HG02642 (cell line): ENCODE measurements around the gene CERS2.
A peak's percentile ranks its signal among the peaks of the same experiment; 100 is the strongest.

Source experiments
- ATAC-seq: cut with Tn5 transposase; IDR thresholded peaks from one replicate; pipeline ENCODE4 v1.9.1; 2021; ENCODE audit warnings: mild to moderate bottlenecking; ENCODE audit not compliant: unreplicated experiment, poor library complexity

The CERS2 gene, protein sequence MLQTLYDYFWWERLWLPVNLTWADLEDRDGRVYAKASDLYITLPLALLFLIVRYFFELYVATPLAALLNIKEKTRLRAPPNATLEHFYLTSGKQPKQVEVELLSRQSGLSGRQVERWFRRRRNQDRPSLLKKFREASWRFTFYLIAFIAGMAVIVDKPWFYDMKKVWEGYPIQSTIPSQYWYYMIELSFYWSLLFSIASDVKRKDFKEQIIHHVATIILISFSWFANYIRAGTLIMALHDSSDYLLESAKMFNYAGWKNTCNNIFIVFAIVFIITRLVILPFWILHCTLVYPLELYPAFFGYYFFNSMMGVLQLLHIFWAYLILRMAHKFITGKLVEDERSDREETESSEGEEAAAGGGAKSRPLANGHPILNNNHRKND

GRCh38 chr1:150974580-150975478, at the start of gene CERS2:
TSS of gene CERS2 (minus strand) at chr1:150974835. CDS start at chr1:150969090, 5,745 bp downstream.
- peak; percentile 59 for ATAC-seq

DNA sequence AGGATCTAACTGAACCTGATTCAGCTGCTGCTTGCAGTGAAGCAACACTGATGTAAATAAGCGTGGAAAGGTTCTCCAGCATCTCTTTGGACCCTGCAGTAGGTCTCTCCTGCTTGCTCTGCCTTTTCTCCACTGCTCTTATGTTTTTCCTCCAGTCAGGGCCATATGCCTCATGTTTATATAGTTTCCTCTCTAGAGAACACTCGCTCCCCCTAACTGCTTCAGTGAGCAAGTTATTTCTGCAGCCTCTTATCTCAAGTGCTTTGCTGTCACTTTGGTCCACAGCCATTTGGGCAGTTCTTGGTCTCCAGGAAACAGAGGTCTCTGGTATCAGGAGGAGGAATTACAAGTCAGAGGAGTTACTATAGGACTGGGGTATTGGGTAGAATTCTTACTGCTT, 38.9 kb upstream of the CERS2 start:
- no peak for ATAC-seq

- no peak for ATAC-seq
These were observed 38.2 kb upstream of the CERS2 start for GRCh38 chr1:151012684-151013471.

- no peak for ATAC-seq
These were observed 36.7 kb upstream of the CERS2 start for GRCh38 chr1:151011154-151011850.

- no peak for ATAC-seq
These were observed 35.7 kb upstream of the CERS2 start for GRCh38 chr1:151010346-151010726.

DNA sequence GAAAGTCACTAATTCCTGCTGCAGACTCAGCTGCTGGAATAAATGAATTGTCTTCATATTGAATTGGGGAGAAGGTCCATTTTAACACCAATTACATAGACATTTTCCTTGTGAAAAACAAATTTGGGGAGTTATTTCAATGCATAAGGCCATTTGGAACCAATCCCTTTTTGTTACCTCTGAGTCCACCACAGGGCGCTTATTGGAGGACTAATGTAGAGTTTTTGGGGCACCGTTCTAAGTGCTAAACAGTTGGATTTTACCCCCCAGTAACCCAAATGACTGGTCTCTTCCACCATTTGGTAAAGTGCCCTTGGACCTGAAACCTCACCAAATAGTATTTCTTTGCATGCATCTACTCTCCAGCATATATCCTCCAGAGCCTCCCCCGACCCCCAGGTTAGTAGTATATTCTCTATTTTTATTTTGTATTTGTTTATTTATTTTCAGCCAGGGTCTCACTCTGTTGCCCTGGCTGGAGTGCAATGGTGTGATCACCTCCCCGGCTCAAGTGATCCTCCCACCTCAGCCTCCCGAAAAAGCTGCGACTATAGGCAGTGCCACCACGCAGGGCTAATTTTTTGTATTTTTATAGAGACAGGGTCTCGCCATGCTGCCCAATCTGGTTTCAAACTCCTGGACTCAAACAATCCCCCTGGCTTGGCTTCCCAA, 35.2 kb upstream of the CERS2 start:
- ATAC-seq = no peak

DNA sequence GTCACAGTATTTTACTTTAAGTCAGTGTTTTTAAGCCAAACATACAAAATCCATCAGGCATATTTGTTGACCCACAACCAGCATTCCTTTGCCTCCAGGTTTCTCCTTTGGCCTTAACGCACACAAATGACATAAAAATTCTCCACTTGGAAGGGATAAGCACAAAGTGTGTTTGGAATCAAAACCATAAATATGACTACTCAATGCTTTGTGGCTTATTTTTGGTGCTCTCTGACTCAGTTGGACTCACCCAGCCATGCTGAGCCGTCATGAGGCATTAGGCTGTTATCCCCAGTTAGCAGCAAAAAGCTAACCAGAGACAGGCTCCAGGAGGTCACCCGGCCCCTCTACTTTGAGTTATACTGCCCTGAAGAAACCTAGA, 34.6 kb upstream of the CERS2 start:
- ATAC-seq = no peak

DNA sequence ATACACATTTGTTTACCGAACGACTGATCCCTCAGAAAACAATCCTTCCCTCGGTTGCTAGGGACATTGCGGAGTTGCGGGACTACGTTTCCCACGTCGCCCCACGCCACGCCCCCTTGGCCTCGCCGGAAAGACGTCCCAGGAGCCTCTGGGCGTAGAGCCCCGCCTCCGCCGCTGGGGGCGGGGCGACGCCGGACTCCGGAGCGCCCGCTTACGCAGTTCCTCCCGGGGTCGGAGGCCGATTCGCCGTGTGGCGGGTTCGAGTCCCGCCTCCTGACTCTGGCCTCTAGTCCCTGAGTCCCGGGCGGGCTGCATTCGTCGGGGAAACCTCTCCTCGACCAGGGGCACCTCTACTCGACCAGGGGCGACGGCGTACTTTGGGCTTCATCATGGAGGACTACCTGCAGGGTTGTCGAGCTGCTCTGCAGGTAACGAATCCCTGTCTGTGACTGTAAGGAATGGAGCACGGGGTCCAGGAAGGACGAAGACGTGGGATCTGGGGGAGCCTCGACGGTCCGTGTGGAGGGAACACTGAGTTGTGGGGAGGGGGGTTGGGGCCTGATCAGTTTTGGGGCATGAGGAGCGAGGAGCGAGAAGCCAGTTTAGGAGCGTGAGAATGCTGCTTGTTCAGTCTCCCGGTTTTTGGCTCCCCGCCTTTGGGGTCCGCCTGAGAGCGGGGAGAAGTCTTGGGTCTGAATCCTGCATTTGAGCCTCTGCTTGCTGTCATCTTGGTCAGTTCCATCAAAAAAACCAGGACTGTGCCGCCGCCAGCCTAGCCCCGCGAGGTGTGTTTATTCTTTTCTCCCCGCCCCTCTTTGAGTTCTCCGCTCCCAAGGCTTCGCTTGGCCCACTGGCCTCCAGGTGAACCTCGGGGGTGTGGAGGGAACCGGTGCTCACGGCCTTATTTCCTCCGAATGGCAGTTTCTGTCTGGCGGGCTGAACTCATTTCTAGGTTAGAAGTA, 33.9 kb upstream of the CERS2 start, which contains the start of gene PRUNE1:
TSS of gene PRUNE1 (plus strand) at position 206 of the 962 bp plus-strand sequence. CDS start at position 390, 184 bp downstream.
- ATAC-seq = peak; percentile 78

DNA sequence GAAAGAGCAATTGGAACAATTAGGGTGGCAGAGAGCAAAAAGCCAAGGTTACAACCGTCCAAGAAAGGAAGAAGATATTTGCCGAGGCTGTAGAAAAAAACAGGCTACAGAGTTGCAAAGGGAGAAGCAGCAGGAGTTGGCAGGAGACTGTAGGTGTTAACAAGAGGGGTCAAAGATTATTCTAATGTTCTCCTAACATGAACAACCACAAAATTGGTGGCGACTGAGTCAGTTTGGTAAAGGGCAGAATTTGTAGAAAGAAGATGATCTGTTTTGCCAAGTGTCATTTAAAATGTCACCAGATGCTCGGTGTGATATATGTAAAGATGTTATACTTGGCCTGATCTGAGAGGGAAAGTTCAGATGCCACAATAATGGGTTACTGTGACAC, 33.2 kb upstream of the CERS2 start:
- no peak for ATAC-seq

- peak; percentile 44 for ATAC-seq
These were observed 31.9 kb upstream of the CERS2 start, which contains the start of gene MINDY1 for GRCh38 chr1:151006327-151007052. TSS of gene MINDY1 (minus strand) at chr1:151006902. CDS start at chr1:151002617, 4,285 bp downstream.

DNA sequence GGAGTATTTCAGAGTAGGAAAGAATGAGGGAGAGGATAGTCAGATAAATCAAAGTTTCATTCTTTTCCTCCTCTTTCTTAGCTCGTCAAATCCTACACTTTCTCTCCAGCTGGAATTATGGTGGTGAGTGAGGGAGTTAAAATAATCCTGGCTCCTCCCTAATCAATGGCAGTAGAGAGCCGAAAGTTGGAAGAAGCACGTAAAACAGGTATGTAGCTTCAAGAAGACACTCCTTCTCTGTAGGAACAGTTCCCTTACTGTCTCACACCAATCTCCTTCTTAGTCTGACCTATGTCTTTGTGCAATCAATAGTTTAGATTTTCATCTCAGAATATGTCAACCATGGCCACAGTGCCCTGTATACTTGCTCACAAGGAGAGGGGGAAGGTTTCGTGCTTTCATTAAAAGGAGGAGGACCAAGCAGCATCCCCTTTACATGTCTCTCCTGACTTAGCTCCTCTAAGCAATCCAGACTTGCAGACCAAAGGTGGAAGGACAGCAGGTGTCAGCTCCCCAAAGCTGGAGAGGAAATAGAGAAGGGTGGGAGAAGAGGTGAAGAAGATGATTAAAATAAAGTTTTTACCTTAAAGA, 31.2 kb upstream of the CERS2 start:
- ATAC-seq = no peak

DNA sequence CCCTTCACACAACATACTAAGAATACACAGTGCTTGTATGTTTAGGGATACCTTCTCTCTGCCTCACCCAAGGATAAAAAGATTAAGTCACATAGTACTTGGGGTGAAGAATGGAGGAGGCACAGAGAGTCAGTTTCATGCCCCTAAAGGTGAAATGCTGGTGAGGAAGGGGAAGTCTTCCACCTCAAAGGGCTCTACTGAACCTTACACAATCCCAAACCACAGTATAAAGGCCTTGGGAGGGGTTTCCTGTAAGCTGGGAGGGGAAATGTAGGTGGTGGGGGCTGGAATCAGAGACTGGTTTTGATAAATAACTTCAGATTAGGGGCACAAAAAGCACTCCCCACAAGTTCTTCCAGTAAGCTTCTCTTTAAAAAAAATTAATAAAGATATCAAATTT, 28.5 kb upstream of the CERS2 start:
- no peak for ATAC-seq

DNA sequence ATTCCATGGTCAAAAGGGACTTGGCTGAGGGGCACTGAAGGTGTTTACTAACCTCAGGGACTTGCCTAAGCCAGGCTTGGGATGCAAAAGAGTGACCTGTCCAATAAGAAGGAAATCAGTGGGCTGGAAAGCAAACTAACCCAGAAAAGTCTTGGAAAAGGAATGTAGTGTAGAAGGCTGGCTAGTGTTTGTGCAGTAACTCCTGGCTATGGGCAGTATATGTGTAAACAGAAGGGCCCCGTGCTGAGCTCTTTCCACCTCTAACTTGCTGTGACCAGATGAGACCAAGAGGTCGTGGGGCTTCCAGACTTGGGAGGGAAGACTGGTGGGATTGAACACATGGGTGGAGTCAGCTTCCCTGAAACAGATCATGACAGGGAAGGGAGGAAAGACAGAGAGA, 28.0 kb upstream of the CERS2 start:
- no peak for ATAC-seq

- no peak for ATAC-seq
These were observed 27.4 kb upstream of the CERS2 start for GRCh38 chr1:151002051-151002450.

- ATAC-seq = no peak
These were observed 27.0 kb upstream of the CERS2 start for GRCh38 chr1:151001602-151002001.

DNA sequence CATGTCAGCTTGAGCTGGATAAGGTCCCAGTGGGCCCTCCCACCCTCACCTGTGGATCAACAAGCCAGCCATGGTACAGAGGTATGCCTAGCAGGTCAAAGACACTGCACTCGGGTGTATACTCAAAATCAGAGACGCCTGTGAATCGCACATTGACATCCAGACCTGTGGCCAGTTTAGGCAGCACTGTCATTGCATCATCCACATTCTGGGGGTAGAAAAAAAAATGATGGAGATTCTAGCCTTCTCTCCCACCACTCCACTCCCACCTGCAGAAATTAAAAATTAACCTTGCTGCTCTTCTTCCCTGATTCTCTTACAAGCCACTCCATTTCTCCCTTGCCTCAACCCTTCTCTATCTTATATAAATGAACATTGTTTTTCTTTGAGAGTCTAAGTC, 25.8 kb upstream of the CERS2 start:
- ATAC-seq = no peak

- no peak for ATAC-seq
These were observed 25.3 kb upstream of the CERS2 start for GRCh38 chr1:150999926-151000325.
